IPS-NIHi11 (cell line): Measurements from ENCODE around the gene DPP10.
"Not testable (repeated sequence)": the region's sequence is repeated elsewhere in the genome, so short reads cannot be mapped to it uniquely, and the experiment has no call there.

Source experiments
- DNase-seq: peaks from one replicate; pipeline ENCODE4 v3.0.0; 2012; ENCODE audit warnings: mixed read lengths, low spot score

DPP10 gene

DNA sequence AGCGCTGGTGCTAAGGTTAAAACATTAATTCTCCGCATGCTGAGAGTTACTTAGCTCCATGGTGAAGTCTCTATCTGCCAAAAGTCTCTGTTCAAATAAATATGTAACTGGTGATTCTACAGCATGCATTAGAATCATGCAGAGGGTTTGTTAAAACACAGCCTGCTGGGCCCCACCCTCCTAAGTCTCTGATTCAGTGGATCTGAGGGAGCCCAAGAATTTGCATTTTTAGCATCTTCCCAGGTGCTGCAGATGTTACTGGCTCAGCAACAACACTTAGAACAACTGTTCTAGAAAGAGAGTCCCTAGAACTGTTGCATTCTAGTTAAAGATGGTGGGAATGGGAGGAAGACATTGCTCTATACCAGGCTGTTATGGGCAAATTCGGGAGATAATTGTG, 73.4 kb downstream of the DPP10 start:
- no peak for DNase-seq

DNA sequence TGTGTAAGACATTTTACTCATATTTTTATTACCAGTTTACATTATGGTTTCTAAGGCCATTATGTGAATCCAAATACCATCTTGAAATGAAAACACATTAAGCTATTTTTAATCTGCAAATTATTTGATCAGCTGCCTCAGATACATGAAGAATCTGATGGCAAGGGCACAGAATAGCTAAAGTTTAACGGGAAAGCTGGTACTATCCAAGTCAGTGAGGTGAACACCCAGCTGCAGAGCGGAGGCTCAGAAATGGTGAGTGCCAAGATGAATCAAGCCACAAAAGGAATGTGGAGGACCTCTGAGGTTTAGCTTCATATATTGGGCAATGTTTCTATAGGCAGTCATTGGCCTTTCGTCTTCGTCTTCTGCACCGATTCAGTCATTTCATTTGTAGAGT, 75.1 kb downstream of the DPP10 start:
- DNase-seq, result no peak

DNA sequence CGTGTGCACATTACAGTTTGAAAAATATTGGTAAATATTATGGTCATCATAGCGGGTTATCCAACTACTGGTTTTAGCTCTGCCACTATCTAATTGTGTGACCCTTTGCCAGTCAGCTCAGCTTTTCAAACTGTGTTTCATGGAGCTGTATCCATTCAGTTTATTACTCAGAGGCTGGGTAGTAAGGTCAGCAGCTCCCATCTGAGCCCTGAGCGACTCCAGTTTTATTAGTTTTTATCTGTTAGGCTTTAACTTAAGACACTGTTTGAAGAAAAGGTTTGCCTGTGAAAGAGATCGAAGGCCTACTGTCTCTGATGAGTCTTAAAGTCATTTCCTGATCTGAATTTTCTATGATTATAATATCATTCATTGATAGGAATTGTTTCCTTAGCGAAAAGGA, 76.3 kb downstream of the DPP10 start:
- no peak for DNase-seq

DNA sequence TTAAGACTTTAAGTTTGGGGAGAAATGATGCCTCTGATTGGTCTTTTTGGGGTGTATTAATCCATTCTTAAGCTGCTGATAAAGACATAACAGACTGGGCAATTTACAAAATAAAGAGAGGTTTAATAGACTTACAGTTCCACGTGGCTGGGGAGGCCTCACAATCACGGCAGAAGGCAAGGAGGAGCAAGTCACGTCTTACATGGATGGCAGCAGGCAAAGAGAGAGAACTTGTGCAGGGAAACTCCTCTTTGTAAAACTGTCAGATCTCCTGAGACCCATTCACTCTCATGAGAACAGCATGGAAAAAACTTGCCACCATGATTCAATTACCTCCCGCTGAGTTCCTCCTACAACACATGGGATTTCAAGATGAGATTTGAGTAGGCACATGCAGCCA, 80.2 kb downstream of the DPP10 start:
- not testable (repeated sequence) for DNase-seq

DNA sequence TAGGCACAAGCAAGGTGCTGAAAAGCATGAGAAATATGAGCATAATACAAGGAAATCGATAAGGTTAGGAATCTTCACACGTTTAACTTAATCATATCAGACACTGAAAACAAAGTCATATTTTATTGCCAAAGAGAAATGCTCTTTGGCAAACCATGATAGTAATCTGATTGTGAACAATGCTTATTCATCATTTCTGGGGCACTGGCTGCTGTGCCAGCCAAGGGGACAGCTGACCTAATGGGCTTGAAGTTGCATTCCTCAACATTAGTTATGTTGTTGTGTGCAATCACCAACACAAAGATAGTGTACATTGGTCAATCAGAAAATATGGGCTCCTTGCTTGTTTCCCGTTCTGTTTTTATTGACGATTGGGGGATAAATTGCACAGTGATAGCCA, 83.5 kb downstream of the DPP10 start:
- no peak for DNase-seq

DNA sequence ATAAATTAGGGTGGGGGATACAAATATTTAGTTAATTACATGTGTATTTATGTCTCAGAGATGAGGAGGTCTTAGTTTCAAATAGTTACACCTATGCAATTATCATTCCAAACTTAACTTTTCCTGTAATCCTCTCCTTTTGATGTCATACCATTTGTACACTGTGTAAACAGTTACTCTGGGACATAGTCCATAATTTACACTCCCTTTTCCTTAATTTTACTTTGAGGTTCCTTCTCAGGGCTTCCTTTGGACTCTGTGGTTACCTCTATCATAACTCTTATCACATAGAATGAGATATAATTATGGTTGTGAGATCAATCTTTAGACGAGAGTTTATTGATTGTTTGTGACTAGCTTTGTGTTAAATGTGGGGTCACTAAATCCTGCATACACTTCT, 84.4 kb downstream of the DPP10 start:
- DNase-seq, result no peak

DNA sequence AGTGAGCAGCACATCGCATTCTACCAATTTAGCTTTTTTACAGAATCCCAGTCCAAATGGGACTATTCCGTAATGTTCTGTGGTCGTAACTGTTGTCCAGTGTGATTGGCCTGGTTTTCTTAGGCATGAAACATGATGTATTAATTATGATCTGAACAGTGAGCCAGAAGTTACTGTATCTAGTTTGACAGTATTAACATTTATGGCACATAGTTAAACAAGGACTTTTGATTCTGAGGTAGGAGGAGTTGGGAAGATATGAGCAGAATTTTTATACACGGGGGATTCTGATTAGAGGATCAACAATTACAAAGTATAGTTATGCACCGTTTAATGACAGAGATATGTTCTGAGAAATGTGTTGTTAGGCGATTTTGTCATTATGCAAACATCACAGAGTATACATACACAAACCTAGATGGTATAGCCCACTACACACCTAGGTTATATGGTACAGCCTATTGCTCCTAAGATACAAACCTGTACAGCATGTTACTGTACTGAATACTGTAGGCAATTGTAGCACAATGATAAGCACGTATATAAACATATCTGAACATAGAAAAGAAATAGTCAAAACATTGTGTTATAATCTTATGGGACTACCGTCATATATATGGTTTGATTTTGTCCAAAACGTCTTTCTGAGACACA, 85.0 kb downstream of the DPP10 start:
- DNase-seq, result no peak

DNA sequence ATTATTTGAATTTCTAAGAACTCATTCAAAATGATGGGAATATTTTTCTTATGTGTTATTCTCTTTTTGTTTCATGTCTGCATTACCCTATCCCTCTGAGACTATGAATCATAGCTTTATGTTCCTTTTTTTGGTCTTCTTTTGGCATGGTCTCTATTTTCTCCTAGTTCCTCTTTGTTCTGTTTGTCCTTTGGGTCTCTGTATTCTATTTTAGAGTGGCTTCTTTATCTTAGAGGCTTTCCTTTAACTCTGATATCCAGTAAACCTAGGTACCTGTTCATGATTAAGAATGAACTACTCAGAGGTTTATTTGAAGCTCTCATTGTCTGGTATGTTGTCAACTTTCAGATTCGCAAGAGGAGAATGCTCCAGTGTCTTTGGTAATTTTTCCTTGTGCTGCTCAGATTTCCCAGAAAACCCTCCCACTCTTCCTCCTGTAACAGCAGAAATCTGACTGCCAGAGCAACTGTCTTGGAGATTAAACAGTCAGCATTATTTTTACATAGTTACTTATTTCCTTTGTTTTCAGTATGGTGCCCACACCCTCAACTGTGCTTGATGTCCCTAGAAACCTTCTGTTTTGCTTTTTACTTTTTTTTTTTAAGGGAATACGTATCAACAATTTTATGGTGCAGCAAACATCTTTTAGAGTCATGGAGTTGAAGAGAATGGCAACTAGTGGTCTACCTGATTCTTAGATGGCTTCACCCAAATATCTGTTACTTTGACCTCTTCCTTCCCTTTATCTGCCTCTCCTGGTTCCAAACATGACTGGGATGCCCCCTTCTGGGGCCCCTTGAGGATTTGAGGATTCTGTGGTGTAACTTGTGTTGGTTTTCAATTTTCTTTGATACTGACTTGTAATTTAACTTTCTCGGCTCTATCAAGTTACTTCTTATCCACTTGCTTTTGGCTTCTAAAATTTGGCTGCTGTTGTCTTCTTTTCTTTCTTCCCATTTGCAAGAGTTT, 92.0 kb downstream of the DPP10 start:
- no peak for DNase-seq

DNA sequence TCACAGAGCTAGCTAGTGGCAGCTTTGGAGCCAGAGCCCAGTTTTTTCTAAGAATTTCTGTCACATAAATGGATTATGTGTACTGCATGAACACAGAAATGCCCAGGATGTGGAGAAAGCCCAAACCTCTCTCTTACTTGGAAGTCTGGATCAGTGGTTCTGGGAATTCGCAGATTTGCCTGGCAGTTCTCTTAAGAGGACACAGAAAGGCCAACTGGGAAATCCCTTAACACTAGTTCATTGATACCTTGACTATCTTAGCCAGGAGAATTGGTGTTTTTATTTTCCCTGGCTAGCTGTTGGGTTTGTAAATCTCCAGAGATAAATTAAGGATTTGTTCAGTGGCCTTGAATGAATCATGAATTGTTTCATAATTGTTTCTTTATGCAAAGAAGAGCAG, 95.3 kb downstream of the DPP10 start:
- no peak for DNase-seq

DNA sequence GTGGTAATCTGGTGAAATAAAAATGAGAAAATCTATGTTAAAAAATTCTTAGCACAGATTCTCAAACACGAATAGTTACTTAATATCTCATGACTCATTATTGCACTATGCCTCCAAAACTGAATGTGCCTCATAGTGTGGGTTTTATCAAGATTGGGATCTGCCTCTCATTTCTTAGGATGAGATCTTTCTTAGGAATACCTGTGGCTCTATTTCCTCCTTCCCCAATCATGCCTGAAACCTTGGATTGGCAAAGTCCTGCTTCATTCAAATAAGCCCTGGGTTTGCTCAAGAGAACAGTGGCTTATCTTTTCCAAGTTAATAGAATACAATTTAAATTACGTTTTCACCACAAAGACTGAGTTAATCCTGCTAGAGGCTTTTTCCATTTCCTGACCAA, 100.3 kb downstream of the DPP10 start:
- DNase-seq, result no peak

DNA sequence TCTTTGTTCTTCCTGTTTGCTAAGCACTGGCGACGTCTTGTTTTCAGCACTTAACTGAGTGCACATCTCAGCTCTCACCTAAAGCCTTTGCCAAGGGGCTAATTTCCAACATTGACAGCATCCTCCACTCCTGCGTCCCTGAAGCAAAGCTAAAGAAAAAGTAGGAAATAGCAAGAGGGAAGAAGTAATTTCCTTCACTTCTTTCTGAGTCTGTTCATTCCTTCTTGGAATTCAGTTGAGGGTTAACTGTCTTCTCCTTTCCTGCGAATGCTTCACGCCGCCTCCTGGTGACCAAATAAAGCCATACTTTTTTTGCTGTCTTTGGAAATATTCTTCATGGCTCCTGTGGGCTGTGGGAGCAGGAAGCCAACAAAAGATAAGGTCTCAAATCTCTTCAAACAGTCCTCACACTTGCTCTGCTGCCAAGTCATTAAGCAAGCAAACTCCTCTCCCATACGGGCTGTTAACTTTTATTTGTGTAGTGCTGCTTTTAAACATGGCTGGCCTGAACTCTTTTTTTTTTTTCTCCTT, 100.9 kb downstream of the DPP10 start:
- DNase-seq, result peak; percentile 24

DNA sequence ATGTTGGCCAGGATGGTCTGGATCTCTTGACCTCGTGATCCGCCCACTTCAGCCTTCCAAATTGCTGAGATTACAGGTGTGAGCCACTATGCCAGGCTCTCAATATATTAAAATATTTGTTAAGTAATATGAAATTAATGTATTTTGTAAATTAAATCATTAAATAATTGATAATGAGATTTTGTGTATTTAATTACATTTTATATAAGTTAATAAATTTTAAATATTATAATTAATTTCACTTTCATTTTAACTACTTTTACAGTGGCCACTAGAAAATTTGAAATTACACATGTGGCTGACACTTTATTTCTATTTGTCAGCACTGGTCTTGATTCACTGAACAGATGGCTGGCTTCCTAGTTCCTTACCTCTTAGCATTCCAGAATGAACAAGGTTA, 102.6 kb downstream of the DPP10 start:
- DNase-seq, result no peak

DNA sequence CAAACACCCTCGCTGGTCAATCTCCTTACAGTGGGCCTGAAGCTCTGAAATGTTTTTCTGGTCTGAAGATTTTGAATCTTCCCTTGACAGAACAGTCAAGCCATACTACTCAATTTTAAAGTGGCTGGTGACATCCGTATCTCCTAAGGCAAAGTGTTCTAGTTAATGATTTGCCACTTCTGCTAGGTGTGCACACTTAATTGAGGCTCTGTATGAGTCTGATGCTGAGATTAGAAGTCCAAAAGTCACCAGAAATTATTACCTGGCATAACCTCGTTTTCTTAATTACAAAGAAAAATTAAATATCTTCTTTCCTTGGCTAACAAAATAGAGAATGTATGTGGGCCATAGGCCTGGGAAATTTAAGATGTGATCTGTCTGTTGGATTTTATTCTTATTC, 104.1 kb downstream of the DPP10 start:
- no peak for DNase-seq

DNA sequence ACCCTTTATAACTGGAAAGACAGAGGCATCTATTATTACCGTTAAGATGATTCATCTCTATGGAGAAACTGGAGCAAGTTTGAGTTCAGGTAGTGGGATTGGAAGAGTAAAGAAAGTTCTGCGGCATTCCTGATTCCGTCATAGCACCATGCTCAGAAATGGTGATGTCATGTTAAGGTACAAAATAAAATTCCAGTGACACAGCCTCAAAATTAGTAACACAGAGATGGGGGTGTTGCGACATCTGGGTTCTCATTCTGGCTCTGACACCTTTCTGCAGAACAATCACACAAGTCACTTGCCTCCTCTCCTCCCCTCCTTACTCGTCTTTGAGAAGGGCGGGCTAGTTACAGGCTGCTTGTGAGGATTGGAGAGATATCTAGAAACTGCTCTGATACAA, 105.7 kb downstream of the DPP10 start:
- no peak for DNase-seq

DNA sequence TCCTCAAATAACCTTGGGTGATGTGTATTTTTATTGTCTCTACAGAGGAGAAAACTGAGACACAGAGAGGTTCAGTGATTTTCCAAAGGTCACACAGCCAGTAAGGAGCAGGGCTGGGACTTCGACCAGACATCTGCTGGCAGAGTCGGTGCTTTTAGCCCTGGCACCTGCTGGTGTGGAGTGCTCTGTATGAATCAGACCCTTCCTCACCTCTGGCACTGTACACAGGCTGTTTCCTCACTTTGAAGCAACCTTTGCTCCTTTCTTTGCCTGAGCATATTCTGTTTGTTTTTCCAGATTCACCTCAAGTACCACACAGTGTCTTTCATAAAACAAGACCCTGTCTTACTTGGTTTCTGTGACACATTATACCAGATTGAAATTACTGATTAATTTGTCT, 107.9 kb downstream of the DPP10 start:
- no peak for DNase-seq

DNA sequence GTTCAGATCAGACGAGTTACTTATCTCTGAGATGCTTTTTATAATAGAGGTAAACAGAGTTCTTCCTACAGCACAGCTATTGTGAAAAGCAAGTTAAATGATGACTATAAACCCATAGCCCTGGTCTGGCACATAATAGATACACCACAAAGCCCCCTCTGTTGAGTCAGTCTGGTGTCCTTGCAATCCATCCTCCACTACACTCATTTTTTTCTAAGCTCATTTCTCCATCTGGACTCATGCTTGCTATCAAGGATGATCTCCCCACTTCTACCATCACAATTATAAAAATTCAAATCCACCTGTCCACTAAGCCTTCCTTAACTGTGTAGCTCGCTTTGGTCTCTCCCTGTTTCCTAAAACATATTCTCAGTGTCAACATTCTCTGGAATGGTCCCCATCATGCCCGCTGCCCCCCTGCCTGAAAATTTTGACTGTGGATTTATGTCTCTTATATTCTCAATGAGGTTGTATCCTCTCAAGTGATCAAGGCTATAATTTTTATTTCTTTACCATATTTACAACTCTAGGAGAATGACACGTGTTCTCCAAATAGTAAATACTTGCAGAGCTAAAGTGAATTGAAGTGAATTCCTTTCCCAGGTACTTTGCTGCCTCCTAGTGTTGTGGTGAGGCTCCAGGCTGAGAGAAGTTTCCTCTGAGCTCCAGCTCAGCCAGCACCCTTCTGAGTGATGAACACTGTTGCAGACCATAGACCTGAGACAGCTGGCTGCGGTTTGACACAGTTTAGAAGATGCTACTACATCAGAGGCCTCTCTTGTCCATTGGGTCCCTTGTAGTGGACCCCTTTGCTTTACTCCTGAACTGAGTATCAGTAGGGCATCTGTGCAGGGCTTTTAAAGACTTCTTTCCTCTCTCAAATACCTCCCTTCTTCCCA, 108.7 kb downstream of the DPP10 start:
- peak; percentile 55 for DNase-seq

DNA sequence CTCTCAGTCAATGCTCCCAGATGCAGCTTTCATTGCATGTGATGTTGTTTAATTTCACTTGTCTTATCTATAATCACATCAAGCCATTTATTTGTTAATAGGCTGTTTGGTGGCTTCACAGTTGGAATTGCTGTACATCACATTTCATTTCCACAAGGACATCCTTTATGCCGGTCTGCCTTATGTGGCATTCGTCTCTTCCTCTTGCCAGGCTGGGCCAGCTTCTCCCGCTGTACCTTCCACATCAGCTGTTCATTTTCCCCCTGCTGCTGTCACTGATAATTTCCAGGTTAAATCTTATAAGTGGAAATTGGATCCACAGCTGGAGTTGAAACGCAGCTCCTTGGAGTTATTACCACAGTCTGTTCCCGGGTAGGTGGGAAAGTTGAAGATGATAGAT, 110.6 kb downstream of the DPP10 start:
- no peak for DNase-seq

DNA sequence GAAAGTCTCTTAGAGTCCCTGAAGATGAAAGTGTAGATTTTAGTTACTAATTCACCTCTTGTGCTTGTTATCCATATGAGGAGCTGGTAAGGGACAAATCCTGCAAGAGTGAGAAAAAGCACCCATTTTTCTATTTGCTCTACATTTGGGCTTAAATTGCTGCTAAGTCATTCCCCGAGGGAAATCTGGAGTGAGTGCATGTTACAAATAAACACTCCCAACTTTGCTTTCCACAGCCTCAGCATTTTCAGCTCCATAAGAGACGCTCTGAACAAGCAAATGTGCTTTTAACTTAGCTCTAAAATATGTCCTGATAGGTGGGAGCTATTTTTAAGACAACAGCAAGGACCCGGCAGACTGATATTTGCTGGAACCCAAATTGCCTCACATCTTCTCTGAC, 126.7 kb downstream of the DPP10 start:
- no peak for DNase-seq

DNA sequence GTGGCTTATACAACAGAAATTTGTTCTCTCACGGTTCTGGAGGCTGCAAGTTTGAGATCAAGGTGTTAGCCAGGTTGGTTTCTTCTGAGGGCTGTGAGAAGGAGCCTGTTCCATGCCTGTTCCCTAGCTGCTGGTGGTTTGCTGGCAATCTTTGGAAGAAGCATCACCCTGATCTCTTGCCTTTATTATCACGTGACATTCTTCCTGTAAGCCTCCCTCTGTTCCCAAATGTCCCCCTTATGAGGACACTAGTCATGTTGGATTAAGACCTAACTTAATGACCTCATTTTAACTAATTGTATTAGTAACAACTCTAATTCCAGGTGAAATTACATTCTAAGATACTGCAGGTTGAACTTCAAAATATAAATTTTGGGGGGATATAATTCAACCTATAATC, 135.2 kb downstream of the DPP10 start:
- DNase-seq, result no peak

DNA sequence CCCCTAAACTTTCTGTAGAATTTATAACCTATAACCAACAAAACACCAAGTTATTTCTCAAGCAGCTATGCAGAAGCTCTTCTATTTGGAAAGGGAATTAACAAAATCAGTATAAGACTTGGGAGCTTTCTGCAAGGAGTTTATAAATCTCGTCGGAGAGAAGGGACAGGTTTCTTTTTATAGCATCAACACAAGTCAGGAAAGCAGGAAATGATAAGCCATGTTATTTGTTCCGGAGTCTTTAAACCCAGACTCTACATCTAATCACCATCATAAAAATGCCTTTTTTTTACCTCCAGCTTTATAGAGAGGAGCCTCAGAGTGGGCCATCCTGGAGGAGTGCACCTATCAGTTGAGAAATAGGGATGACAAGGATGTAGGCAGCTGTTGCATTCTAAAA, 137.1 kb downstream of the DPP10 start:
- DNase-seq, result no peak

DNA sequence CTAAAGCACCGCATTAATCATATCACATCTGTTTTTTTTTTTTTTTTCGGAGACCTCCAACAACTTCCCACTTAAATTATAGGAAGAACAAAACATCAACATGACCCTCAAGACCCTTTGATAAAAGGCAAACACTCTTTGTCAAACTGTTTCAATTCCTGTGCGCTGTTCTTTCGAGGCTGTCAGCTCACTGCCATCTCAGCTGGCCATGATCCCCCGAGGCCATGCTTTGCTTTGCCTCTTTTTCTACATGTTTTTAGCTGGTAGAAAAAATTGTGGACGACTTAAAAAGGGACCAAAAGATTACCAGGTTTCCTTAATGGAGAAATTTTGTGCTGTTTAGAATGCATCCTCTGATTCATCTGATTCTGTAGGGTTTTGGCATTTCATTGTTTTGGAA, 138.2 kb downstream of the DPP10 start:
- no peak for DNase-seq

DNA sequence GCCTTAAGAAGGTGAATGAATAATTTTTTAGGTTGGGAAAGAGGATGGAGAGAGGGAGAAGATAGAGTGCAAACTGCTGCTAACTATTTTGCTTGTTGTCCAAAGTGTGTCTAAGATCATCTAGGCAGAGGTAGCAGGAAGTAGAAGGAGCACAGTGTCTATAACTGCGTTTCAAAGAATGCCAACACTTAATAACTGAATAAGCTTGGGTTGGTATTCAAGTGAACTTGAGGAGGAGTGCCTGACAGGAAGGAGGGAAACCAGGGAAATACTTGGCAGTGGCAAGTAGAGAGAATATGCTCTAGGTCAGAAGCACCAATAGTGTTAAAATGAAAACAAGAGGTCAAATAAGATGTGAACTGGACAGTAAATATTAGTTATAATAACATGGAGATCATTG, 155.9 kb downstream of the DPP10 start:
- no peak for DNase-seq
